HepG2 (cell line): ENCODE results near the gene ABCB6. TPM values are rescaled to one million over a fixed set of nuclear protein-coding genes. Genes with fewer than 3 reads are reported as not detected.

Source experiments
- HMGXB4 ChIP-seq, 2 experiments: sonication (generic) in 1 of 2; formaldehyde crosslinking in 1 of 2; IDR thresholded peaks; 2 replicates each; pipeline versions ENCODE4 v1.4.0 to v1.6.1; 2018 to 2020; ENCODE audit warnings: missing genetic modification reagents in 2 of 2, borderline replicate concordance in 1 of 2, low read depth in 1 of 2, mild to moderate bottlenecking in 1 of 2, missing biosample characterization in 1 of 2
- KDM5A ChIP-seq: fragments of 200-600 bp; sonication (generic); IDR thresholded peaks from 2 replicates; pipeline ENCODE4 v1.7.0; 2018; ENCODE audit warnings: antibody characterized with exemption, mild to moderate bottlenecking, low read length, borderline replicate concordance
- MEF2D ChIP-seq: sonication (generic); formaldehyde crosslinking; IDR thresholded peaks from 2 replicates; pipeline ENCODE4 v1.5.1; 2020; ENCODE audit warnings: mild to moderate bottlenecking, missing genetic modification reagents
- MXD1 ChIP-seq: sonication (generic); formaldehyde crosslinking; IDR thresholded peaks from 2 replicates; pipeline ENCODE4 v1.4.0; 2020; ENCODE audit warnings: mild to moderate bottlenecking, missing genetic modification reagents
- MXD4 ChIP-seq: IDR thresholded peaks from 2 replicates; pipeline ENCODE4 v1.6.1; 2016; ENCODE audit warnings: mild to moderate bottlenecking, missing biosample characterization, missing genetic modification reagents
- NONO ChIP-seq, 2 experiments: fragments of 450-650 bp in 1 of 2; sonication (generic) in 1 of 2; formaldehyde crosslinking in 1 of 2; IDR thresholded peaks in 1 of 2; conservative IDR thresholded peaks in 1 of 2; 2 replicates each; pipeline versions ENCODE4 v1.6.1 to v1.8.0; 2017 to 2022; ENCODE audit warnings: mild to moderate bottlenecking in 1 of 2, missing genetic modification reagents in 1 of 2, moderate library complexity in 1 of 2
- PAWR ChIP-seq: sonication (generic); formaldehyde crosslinking; IDR thresholded peaks from 2 replicates; pipeline ENCODE4 v1.4.0; 2020; ENCODE audit warnings: missing genetic modification reagents, mild to moderate bottlenecking, borderline replicate concordance
- SKI ChIP-seq: fragments of 450-650 bp; IDR thresholded peaks from one replicate; pipeline ENCODE4 v1.6.1; 2018; ENCODE audit warnings: mild to moderate bottlenecking; ENCODE audit not compliant: partially characterized antibody
- SMC3 ChIP-seq: IDR thresholded peaks from 2 replicates; pipeline ENCODE4 v1.6.1; 2011; ENCODE audit warnings: low read length, improper control_type of control experiment
- TCF12 ChIP-seq, 2 experiments: fragments of 450-650 bp in 1 of 2; sonication (generic) in 1 of 2; formaldehyde crosslinking in 1 of 2; IDR thresholded peaks; 2 replicates each; pipeline versions ENCODE4 v1.6.1 to v1.8.0; 2017 to 2022; ENCODE audit warnings: antibody characterized with exemption in 1 of 2, mild to moderate bottlenecking in 1 of 2, missing genetic modification reagents in 1 of 2, moderate library complexity in 1 of 2
- XRCC5 ChIP-seq: fragments of 200-400 bp; formaldehyde crosslinking; optimal IDR thresholded peaks from 2 replicates; pipeline ENCODE3; 2017; ENCODE audit warnings: mild to moderate bottlenecking, low read length
- ZFX ChIP-seq: sonication (generic); formaldehyde crosslinking; IDR thresholded peaks from 2 replicates; pipeline ENCODE4 v1.4.0; 2020; ENCODE audit warnings: mild to moderate bottlenecking, low read depth, missing genetic modification reagents, moderate library complexity
- ZNF383 ChIP-seq: sonication (generic); formaldehyde crosslinking; IDR thresholded peaks from 2 replicates; pipeline ENCODE4 v1.4.0; 2020; ENCODE audit warnings: missing genetic modification reagents, mild to moderate bottlenecking, borderline replicate concordance
- ZNF572 ChIP-seq: sonication (generic); formaldehyde crosslinking; IDR thresholded peaks from 2 replicates; pipeline ENCODE4 v1.5.1; 2020; ENCODE audit warnings: mild to moderate bottlenecking, missing genetic modification reagents
- ZNF614 ChIP-seq: IDR thresholded peaks from 2 replicates; pipeline ENCODE4 v1.6.1; 2018; ENCODE audit warnings: missing biosample characterization, missing genetic modification reagents, inconsistent platforms, borderline replicate concordance
- ZNF678 ChIP-seq: sonication (generic); formaldehyde crosslinking; IDR thresholded peaks from 2 replicates; pipeline ENCODE4 v1.4.0; 2020; ENCODE audit warnings: mild to moderate bottlenecking, missing genetic modification reagents
- ZNF768 ChIP-seq: sonication (generic); formaldehyde crosslinking; IDR thresholded peaks from 2 replicates; pipeline ENCODE4 v1.4.0; 2020; ENCODE audit warnings: missing genetic modification reagents
- polyA plus RNA-seq, 8 experiments: library from polyadenylated mRNA; depleted of rRNA in 3 of 8; stranded (reverse) in 7 of 8; unstranded in 1 of 8; fragments of >200 nt; fragmentation: Illumina TruSeq in 4 of 8; extraction: Trizol in 4 of 8; gene quantifications; 2 replicates each; pipeline versions ENCODE4 v1.2.1 to v1.2.3, GENCODE V29; 2011 to 2016; ENCODE audit warnings: low read depth in 4 of 8, missing spikeins in 1 of 8, mixed read lengths in 1 of 8; ENCODE audit not compliant: insufficient read depth in 1 of 8
- total RNA-seq, 5 experiments: library from RNA; depleted of rRNA; stranded (reverse); fragments of >200 nt; fragmentation: Illumina TruSeq; extraction: Trizol; gene quantifications; 2 replicates each; pipeline ENCODE4 v1.2.3, GENCODE V29; 2016; ENCODE audit warnings: low read depth in 1 of 5
- TF ChIP-seq, protein P1 (sequence below): sonication (generic); formaldehyde crosslinking; IDR thresholded peaks from 2 replicates; pipeline ENCODE4 v1.4.0; 2020; ENCODE audit warnings: low read depth, missing genetic modification reagents
- TF ChIP-seq, protein P2 (sequence below): sonication (generic); formaldehyde crosslinking; IDR thresholded peaks from 2 replicates; pipeline ENCODE4 v1.4.0; 2020; ENCODE audit warnings: low read depth, mild to moderate bottlenecking, missing genetic modification reagents
- TF ChIP-seq, protein P3 (sequence below): IDR thresholded peaks from 2 replicates; pipeline ENCODE4 v1.6.1; 2016; ENCODE audit warnings: missing genetic modification reagents, missing compliant biosample characterization

Gene ABCB6
- total and polyA plus RNA-seq, 2 of the 13 experiments (the other 11 are each of a cell fraction or from before 2014, with no cell fraction given): 91.1 to 137 TPM

- TF ChIP-seq TCF12 (IDR thresholded peaks at IDR 0.05) (no peak), TCF12 (CRISPR knock-in tag; IDR thresholded peaks at IDR 0.05) (no peak), MXD4 (CRISPR knock-in tag) (no peak; the same call in 1 of the 2 replicates), SKI (no peak), PAWR (CRISPR knock-in tag) (0 out of 2 replicates have a peak, but pooled peaks have one; percentile 72), HMGXB4 (CRISPR knock-in tag; IDR thresholded peaks at IDR 0.05; ENCODE audit: borderline replicate concordance in 1 of 2, low read depth in 1 of 2) (peak in 1 of 2 experiments; percentile 46; a peak in 2 of 4 replicates), ZNF768 (CRISPR knock-in tag) (no peak; the same call in 1 of the 2 replicates), MEF2D (0 out of 2 replicates have a peak, but pooled peaks have one; percentile 30), ZNF678 (CRISPR knock-in tag) (no peak), NONO (IDR thresholded peaks at IDR 0.05) (no peak), NONO (CRISPR knock-in tag; conservative IDR thresholded peaks at IDR 0.05) (no peak), ZNF572 (CRISPR knock-in tag) (0 out of 2 replicates have a peak, but pooled peaks have one; percentile 36), SMC3 (no peak), XRCC5 (peak; percentile 48), ZFX (CRISPR knock-in tag) (peak; percentile 60; the same call in 1 of the 2 replicates), KDM5A (no peak), MXD1 (CRISPR knock-in tag) (no peak; the same call in 1 of the 2 replicates), ZNF383 (CRISPR knock-in tag) (peak; percentile 81; the same call in 1 of the 2 replicates), ZNF614 (0 out of 2 replicates have a peak, but pooled peaks have one; percentile 23)
- TF ChIP-seq, protein P1, sequence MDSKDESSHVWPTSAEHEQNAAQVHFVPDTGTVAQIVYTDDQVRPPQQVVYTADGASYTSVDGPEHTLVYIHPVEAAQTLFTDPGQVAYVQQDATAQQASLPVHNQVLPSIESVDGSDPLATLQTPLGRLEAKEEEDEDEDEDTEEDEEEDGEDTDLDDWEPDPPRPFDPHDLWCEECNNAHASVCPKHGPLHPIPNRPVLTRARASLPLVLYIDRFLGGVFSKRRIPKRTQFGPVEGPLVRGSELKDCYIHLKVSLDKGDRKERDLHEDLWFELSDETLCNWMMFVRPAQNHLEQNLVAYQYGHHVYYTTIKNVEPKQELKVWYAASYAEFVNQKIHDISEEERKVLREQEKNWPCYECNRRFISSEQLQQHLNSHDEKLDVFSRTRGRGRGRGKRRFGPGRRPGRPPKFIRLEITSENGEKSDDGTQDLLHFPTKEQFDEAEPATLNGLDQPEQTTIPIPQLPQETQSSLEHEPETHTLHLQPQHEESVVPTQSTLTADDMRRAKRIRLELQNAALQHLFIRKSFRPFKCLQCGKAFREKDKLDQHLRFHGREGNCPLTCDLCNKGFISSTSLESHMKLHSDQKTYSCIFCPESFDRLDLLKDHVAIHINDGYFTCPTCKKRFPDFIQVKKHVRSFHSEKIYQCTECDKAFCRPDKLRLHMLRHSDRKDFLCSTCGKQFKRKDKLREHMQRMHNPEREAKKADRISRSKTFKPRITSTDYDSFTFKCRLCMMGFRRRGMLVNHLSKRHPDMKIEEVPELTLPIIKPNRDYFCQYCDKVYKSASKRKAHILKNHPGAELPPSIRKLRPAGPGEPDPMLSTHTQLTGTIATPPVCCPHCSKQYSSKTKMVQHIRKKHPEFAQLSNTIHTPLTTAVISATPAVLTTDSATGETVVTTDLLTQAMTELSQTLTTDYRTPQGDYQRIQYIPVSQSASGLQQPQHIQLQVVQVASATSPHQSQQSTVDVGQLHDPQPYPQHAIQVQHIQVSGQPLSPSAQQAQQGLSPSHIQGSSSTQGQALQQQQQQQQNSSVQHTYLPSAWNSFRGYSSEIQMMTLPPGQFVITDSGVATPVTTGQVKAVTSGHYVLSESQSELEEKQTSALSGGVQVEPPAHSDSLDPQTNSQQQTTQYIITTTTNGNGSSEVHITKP (CRISPR knock-in tag): no peak
- TF ChIP-seq, protein P2, sequence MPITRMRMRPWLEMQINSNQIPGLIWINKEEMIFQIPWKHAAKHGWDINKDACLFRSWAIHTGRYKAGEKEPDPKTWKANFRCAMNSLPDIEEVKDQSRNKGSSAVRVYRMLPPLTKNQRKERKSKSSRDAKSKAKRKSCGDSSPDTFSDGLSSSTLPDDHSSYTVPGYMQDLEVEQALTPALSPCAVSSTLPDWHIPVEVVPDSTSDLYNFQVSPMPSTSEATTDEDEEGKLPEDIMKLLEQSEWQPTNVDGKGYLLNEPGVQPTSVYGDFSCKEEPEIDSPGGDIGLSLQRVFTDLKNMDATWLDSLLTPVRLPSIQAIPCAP: no peak
- TF ChIP-seq, protein P3, sequence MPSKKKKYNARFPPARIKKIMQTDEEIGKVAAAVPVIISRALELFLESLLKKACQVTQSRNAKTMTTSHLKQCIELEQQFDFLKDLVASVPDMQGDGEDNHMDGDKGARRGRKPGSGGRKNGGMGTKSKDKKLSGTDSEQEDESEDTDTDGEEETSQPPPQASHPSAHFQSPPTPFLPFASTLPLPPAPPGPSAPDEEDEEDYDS (CRISPR knock-in tag): peak; percentile 97
Observed at GRCh38 chr2:219253753-219254589, 35.2 kb upstream of the ABCB6 start, which contains the start of gene TUBA4A (continued).
